Measurements from ENCODE around the gene CFAP73.
"Not testable (repeated sequence)": the region's sequence is repeated elsewhere in the genome, so short reads cannot be mapped to it uniquely, and the experiment has no call there.

The CFAP73 gene

DNA sequence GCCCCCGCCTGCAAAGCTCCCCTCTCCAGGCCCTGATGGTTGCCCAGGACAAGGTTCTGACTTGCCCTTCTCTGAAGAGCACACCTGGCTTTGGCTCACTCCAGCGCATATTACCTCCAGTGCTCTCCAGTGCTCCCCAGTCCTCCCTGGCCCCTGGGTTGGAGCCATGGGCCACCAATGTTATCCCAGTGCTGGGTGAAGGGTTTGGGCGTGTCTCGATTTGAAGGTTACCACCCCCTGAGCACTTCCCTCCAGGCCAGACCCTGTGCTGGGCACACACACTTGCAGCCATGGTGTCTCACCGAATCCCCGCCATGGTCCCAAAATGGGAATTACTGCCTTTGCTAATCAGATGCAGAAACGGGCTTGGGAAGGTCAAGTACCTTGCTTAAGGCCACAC lies 47.1 kb downstream of the CFAP73 start:
- no peak for DNase-seq

DNA sequence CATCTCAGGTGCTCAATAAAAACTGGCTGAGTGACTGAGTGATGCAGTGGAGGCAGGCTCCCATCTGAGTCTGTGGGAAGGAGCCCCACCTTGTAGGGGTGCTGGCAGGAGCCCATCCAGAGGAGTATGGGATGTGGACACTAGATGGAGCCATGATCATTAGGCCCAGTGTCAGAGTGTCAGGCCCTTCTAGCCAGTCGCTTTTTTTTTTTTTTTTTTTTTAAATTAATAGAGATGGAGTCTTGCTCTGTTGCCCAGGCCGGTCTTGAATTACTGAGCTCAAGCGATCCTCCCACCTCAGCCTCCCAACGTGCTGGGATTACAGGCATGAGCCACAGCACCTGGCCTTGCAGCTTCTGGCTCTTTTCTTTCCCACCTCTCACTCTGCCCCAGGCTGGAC lies 47.5 kb downstream of the CFAP73 start:
- DNase-seq: peak; percentile 67

DNA sequence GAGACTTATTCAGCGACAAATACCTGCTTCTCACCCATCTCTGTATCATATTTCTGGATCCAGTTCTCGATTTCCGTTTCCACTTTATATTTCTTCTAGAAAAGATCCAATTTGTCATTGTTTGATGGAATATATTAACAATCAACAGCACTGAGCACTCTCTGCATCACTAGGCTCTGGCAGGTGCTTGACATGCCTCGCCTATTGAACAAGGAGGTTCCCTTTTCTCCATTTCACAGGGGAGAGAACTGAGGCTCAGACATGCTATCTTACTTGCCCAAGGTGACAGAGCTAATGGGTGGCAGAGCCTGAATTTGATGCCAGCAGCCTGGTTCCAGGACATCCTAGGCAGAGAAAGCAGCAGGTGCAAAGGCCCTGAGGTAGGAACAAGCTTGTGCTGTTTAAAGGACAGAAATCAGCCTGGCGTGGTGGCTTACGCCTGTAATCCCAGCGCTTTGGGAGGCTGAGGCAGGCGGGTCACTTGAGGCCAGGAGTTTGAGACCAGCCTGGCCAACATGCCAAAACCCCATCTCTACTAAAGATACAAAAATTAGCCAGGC lies 48.1 kb downstream of the CFAP73 start:
- no peak for DNase-seq

DNA sequence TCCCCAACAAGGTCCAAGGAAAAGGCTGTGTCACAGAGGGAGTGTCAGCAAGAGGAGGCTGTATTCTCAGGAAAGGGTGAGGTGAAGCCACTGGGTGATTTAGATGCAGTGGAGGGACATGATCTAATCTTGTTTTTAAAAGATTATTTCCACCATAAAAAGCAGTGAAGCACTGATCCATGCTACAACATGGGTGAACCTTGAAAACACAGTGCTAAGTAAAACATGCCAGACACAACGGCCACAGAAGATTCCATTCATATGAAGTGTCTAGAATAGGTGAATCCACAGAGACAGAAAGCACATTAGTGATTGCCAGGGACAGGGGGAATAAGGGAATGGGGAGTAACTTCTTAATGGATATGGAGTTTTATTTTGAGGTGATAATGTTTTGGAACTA lies 48.8 kb downstream of the CFAP73 start:
- no peak for DNase-seq

DNA sequence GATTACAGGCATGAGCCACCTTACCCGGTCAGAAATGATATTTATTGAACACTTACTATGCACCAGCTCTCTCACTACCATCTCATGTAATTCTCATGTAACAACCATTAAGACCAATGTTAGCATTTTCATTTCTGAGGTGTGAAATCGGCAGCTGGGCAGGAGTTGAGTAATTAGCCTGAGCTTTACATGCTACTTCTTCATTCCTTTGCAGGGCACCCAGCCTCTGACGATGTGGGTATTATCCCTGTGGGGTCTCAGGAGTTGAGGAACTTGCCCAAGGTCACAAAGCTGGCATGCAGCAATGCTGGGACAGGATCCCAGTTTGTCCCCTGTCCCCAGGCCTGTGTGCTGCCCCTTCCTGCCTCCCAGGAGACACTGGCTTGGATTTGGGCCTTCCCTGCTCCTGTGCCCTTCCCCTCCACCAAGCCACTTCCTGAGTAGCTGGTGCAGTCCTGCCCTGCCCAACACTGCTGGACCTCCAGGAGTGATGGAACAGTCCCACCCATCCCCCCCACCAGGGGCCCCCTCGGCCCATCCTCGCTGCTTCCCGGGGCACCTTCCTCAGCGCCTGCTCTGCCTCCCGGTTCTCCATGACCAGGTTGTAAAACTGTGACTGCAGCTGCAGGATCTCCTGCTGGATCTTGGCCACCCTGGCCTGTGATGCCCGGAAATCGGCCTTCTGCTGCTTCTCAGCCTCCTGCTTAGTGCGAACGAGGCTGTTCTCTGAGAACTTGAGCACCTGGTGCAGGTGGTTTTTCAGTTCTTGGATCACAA lies 50.7 kb downstream of the CFAP73 start:
- no peak for DNase-seq

DNA sequence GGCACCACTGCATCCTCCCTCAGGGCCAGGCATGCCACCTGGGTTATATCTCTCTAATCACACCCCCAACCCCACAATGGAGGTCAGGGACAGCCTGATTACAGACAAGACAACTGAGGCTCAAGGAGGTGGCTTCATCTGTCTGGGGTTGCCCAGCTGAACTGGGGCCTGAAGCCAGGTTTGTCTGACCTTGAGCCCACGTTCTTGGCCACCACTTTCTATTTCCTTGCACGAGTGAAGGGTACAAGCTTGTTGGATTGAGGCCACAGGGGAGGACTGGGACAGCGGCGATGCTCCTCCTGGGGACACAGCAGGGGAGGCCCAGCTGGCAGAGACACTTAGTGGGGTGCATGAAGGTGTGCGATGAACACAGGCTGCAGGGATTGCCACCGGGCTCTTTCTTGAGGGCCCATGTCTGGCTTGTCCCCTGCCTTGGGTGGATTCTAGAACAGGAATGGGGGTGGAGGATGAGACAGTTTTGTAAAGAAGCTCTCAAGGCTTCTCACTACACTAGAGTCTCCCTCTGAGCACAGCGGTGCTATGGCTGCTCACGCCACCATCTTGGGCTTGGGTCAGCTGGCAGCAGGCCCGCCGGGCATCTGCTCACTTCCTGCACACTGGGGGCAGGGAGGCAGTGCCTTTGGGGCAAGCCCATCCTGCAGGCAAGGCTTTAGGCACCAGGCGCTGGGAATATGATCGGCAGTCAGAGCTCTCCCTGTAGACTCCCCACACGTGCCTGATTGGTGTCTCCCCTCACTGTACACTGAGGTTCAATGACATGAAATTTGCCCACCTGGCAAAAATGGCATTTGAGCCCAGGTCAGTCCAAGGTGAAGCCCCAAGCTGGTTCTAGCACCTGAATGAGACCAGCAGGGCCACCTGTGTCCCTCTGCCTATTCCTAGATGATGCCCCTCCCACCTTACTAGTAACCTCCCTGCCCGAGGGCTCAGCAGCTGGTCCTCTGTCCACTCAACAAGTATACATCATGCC lies 52.0 kb downstream of the CFAP73 start:
- DNase-seq: no peak

DNA sequence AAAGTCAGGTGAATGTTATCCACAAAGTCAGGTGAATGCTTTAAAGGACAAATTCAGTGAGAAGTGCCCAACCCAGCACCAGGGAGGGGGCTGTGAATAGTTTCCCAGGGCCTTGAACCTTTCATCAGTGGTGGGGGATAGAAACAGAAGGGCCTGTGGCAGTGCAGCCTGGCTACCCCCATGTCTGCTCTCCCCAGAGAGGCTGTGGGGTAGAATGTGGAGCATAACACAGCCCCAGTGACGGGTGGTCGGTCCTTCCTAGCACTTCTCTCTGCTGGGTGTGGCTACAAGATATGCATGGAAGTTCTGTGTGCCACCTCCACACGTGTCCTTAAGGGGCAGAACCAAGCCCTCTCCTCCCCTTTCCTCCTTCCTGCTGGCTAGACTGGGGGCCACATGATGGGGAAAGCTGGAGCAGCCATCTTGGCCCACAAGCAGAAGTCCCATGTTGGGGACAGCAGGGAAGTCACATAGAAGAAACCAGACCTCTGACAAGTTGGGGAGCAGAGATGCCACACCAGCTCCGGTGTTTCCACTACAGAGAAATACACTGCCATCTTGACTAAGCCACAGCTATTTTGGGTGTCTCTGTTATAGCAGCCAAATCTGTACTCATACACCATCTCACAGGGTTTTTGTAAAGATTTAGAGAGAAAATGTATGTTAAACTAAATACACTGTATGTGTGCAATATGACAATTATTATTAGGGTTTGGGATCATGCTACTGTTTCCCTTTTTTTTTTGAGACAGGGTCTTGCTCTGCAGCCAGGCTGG lies 53.0 kb downstream of the CFAP73 start:
- no peak for DNase-seq

DNA sequence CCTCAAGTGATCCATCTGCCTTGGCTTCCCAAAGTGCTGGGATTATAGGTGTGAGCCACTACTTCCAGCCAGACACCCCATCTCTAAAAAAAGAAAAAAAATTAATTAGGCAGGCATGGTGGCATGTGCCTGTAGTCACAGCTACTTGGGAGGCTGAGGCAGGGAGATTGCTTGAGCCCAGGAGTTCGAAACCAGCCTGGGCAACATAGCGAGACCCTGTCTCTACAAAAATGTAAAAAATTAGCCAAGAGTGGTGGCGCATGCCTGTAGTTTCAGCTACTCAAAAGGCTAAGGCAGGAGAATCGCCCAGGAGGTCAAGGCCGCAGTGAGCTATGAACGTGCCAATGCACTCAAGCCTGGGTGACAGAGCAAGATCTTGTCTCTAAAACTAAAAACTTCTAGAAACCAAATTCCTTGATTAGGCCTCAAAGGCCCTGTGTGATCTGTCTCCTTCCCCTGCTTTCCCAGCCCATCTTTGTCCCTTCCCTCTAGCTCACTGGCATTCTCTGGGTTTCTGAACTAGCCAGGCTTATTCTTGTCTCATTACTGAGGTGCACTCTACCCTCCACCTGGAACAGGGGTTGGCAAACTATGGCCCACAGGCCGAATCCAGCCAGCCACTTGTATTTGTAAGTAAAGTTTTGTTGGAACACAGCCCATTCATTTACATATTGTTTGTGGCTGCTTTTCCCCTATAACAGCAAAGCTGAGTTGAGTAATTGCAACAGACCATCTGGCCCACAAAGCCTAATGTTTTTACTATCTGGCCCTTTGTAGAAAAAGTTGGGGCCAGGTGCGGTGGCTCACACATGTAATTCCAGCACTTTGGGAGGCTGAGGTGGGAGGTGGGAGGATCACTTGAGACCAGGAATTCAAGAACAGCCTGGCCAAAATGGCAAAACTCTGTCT lies 54.6 kb downstream of the CFAP73 start:
- no peak for DNase-seq

DNA sequence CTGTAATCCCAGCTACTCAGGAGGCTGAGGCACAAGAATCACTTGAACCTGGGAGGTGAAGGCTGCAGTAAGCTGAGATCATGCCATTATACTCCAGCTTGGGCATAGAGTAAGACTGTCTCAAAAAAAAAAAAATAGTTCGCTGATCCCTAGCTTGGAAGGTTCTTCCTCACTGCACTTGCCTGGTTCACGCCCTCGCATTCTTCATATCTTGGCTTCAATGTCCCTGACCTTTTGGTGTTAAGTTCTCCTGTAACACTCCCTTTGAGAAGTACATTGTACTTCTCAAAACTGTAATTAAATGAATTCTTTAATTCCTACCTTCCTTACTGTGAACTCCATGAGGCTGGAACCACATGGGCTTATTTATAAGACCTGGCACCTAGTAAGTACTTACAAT lies 55.3 kb downstream of the CFAP73 start:
- no peak for DNase-seq

DNA sequence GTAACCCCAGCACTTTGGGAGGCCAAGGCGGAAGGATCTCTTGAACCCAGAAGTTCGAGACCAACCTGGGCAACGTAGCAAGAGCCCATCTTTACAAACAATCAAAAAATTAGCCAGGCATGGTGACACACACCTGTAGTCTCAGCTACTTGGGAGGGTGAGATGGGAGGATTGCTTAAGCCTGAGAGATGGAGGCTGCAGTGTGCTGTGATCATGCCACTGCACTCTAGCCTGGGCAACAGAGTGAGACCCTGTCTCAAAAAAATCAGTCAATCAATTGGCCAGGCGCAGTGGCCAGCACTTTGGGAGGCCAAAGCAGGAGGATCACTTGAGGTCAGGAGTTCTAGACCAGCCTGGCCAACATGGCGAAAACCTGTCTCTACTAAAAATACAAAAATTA lies 57.3 kb downstream of the CFAP73 start:
- DNase-seq: not testable (repeated sequence)

DNA sequence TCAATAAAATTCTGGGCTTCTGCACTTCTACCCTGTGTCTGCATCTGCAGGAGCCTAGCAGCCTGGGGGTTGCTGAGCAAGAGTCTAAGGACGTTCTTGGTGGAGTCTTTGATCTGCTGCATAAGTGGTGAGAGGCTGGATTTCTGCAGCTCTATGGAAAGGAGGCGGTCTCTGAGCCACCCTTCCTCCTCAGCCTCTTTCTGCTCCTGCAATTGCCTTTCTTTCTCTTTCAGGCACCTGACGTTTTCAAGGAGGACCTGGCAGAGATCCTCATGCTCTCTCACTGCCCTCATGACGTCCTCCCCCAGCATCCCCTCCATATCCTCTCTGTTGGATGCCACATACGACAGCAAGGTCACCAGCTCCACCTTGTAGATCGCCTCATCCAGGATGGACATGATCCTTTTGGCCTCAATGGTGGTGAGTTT lies 58.1 kb downstream of the CFAP73 start:
- peak; percentile 50 for DNase-seq

DNA sequence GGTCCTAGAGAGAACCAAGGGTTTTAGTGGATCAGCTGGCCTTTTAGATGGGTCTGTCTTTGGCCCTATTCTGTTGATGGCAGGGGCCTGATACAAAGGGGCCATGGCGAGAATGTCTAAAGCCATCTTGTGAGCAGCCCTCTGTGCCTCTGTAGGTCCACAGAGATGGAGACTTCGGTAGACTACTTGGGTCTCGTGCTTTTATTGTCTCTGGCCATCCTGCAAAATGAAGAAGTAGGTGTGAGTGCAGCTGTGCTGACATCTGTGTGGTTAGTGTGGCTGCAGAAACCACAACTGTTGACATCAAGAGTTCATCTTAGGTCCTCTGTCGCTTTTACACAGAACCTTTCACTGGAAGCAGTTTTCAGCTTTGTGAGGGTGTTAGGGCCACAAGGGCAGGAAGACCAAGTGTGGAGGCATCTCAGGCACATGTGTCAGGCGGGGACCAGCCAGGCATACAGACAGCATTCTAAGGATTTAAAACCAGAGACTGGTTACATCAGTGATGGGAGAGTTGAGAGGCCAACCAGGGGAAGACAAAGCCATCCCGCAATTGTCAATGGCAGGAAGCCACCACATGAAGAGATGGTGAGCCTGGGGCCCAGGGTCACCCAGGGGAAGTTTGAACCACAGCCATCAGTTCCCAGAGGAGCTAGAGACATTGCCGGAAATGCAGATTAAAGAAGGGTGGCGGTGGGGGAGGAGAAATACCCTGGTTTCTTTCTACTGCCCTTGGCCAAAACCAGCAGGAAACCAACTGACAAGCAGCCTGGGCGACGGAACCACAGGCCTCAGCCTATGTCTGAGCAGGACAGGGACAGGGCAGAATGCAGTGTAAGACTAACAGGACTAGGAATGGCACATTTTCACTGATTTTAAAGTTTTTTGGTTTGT lies 58.8 kb downstream of the CFAP73 start:
- DNase-seq: peak; percentile 94
